Pericardium fibroblast (primary cell): ENCODE measurements around the gene RELT. TPM values are rescaled to one million over a fixed set of nuclear protein-coding genes. Genes with fewer than 3 reads are reported as not detected.

ENCODE experiments used
- total RNA-seq: library from RNA; depleted of rRNA; stranded (reverse); fragments of >200 nt; gene quantifications from 2 replicates; pipeline ENCODE4 v1.2.3, GENCODE V29; 2015

The RELT gene, protein sequence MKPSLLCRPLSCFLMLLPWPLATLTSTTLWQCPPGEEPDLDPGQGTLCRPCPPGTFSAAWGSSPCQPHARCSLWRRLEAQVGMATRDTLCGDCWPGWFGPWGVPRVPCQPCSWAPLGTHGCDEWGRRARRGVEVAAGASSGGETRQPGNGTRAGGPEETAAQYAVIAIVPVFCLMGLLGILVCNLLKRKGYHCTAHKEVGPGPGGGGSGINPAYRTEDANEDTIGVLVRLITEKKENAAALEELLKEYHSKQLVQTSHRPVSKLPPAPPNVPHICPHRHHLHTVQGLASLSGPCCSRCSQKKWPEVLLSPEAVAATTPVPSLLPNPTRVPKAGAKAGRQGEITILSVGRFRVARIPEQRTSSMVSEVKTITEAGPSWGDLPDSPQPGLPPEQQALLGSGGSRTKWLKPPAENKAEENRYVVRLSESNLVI
- 1.4 and 3.0 TPM in 2 replicates for total RNA-seq

DNA sequence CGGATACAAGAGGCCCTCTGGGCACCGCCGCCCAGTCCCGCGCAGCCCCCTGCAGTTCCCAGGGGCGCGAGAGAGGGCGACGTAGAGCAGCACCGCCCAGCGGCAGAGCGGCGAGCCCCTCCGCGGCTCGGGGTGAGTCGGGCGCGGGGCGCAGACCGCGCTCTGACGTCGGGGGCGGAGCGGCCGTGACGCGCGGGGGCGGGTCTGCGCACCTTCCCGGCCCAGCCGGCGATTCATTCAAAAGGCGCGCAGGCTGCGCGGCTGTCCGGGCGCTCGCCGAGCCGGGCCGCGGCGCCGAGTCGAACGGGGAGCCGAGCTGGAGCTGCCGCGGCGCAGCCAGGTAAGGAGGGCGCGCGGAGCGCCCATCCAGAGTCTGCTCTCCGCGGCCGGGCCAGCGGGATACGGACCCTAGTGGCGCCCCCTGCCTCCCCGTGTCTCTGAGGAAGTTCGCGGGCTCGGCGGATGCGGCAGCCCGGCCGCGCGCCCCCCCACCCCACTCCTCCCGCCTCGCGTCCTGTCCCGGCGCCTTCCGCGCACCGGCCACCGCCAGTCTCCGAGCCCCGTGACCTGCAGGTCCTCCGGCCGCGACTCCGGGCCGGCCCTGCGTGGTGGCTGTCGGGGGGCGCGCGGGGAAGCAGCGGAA lies at the start of gene RELT:
RELT (plus strand) TSS at position 240 of the 643 bp plus-strand sequence. CDS start 12,738 bp downstream, outside the sequence.

Other genes with a start within 250 kb of the RELT start
- gene FCHSD2, start 234.1 kb upstream of the RELT start, total RNA-seq = 7.1 and 7.7 TPM in 2 replicates
- gene P2RY2, start 158.1 kb upstream of the RELT start, total RNA-seq = not detected in 2 replicates
- gene P2RY6, start 104.1 kb upstream of the RELT start, total RNA-seq = not detected in 2 replicates
- 23.9 and 40.4 TPM in 2 replicates for gene ARHGEF17, start 68.1 kb upstream of the RELT start, total RNA-seq
- 23.1 and 28.0 TPM in 2 replicates for gene FAM168A, start 221.7 kb downstream of the RELT start, total RNA-seq